ENCODE measurements around the gene FADS6. TPM values are rescaled to one million over a fixed set of nuclear protein-coding genes. Genes with fewer than 3 reads are reported as not detected.
"Not testable (repeated sequence)": the region's sequence is repeated elsewhere in the genome, so short reads cannot be mapped to it uniquely, and the experiment has no call there.

FADS6 gene
- total RNA-seq, 1 experiment from 2014 or later, result not detected

DNA sequence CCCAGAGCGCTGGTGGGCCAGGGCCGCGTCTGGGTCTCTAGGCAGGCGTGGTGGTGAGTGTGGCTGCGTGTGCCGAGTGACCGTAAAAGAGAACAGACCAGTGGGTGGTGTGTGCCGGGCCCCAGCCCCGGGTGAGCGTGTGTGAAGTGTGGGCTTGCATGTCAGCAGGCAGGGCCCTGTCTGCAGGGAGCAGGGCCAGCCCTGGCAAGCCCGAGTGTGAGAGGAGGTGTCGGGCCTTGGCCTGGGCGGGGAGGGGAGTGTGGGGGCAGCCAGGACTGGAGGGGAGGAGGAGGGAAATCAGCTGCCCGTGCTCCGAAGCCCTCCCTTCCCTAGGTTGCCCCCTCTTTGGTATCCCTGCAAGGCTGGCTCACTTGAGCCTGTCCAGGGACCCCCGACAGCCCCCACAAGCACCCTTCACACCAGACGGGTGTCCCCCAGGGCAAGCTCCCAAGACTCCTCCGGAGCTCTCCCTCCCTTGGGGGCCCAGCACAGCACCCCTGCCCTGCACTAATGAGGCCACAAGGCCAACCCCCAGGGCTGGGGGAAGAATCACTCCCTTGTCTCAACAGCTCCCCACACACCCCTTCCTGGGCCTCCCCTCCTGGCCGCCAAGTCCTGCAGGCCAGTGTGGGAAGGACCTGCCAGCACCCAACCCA is 27.7 kb upstream of the FADS6 start:
- DNase-seq (ENCODE audit: low read depth), result no peak

DNA sequence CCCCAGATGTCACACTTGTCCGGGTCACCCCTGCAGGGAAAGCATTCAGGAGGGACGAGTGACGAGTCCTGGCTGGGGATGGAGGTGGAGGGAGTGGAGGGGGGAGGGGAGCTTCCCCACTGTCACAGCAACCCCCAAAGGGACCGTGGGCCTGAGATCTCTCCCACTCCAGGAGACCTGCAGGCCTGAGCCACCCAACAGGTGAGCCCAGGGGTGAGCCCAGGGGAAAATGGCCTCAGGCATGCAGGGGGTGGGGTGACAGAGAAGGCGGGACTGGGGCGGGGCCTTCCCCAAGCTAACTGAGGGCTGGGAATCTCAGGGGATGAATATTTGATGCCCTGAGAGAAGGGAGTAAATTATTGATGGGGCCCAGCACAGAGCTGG is 27.2 kb upstream of the FADS6 start:
- DNase-seq (ENCODE audit: low read depth), result no peak

DNA sequence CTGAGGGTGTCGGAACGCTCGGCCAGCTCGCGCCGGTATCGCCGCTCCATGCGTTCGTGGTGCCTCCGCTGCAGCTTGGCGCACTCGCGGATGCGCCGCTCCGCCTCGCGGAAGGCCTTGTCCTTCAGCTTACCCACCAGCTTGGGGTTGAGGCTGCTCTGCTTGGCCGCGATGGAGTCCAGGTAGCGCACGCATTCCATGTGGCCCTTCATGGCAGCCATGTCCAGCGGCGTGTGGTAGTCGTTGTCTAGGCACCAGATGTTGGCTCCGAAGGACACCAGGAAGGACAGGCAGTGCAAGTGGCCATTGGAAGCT is 26.8 kb upstream of the FADS6 start:
- DNase-seq (ENCODE audit: low read depth), result no peak

DNA sequence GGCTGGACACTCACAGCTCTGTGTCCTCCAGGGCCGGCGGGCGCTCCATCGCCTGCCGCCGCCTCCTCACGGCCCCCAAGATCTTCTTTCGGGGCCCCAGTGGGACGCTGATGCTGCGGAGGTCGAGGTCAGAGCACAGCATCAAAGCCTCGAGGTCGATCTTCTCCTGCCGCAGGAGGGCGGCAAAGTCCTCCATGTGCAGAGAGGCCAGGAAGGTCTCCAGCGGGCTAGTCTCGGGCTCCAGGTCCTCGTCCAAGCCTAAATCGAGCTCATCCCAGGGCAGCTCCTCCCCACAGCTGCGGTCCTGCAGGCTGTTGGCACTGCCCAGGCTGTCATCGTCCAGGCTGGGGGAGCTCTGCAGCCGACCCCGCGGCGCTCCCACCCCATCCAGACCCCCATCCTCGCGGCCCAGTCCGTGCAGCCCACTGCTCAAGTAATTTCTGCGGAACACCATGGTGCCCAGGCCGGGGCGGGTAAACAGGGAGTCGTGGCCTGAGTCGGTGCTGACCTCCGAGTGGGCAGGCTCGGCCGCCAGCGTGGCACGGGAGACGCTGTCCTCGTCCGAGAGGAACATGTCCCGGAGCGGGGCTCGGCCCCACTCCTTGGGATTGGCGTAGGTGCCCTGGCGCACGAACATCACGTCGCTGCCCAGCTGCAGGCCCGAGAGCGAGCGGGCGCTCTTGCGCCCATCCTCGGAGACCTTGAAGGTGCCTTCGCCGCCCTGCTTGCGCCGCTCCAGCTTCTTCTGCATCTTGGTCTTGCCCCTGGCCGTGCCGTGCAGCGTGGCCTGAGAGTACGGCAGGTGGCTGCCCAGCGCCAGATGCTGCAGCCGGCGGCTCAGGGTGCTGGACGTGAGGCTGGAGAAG is 26.2 kb upstream of the FADS6 start:
- DNase-seq (ENCODE audit: low read depth), result no peak

DNA sequence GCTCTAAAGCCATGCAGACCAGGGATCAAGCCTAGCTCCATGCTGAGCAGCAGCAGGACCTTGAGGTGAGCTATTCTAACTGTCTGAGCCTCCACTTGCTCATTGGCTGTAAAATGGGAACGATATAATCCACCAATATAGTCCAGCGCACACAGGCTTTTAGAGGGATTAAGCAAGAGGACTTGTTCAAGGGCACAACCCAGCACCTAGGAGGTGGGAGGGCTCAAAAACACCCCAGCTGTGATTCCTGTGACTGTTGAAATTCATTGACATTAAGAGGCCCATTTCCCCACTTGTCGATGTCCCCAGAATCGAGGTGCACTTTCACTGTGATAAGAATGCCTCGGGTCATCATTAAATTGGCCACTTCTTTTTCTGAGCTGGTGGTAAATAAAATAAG is 25.5 kb upstream of the FADS6 start:
- DNase-seq (ENCODE audit: low read depth), result no peak

DNA sequence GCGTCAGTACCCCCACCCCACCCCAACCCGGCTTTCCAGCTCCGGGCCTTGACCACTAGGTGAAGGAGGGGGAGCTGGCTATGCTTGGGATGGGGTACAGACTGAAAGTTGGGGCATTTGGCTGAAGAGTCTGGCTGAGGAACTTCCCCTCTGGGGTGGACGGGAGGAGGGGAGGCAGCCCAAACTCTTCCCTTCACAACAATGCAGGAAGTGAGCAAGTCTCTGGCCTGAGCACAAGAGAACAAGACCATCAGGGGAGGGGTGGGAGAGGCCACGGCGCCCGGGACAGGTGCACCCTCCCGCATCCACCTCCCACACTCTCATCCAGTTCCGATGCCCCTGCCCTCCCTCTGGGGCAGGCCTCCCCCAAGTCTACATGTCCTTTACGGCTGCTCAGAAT is 24.0 kb upstream of the FADS6 start:
- DNase-seq (ENCODE audit: low read depth), result no peak

DNA sequence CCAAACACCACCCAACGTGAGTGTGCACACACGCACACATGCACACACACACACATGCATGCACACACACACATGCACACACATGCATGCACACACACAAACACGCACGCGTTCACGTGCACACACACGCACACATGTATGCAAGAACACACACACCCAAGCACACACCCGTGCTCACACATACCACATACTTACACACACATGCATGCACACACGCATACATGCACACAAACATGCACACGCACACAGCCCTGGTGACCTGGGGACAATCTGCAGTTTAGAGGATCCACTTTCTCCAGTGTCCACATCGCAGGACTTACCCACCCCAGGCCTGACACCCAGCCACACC is 23.4 kb upstream of the FADS6 start:
- DNase-seq (ENCODE audit: low read depth), result no peak

DNA sequence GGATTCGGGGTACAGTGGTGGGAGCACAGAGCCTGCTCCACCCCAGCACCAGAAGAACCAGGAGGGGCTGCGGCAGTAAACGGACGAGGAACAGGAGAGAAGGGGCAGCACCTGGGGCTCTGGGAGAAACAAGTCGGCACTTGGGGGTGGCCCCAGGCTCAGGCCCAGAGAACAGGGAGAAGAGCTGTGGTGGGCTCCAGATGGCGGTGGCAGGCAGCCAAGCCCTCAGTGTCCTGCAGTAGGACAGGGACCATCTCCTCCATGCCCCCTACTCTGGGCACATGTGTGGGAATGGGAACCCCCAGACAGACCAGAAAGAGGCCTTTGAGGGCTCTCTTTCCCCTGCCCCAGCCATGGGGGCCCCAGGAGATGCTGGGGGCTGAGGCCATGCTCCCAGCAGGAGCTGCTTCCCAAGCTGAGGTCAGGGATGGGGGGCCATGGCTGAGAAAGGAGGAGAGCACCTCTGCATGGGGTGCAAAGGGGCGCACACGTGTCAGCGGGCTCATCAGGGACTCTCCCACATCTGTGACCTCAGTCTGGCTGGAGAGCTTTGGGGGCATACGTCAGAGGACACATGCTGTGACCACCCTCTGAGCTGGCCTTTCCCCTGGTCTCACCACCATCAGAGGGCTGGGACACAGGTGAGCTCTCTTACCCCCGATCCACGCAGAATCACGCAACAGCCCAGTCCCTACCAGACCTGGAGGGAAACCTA is 22.9 kb upstream of the FADS6 start:
- no peak for DNase-seq (ENCODE audit: low read depth)

DNA sequence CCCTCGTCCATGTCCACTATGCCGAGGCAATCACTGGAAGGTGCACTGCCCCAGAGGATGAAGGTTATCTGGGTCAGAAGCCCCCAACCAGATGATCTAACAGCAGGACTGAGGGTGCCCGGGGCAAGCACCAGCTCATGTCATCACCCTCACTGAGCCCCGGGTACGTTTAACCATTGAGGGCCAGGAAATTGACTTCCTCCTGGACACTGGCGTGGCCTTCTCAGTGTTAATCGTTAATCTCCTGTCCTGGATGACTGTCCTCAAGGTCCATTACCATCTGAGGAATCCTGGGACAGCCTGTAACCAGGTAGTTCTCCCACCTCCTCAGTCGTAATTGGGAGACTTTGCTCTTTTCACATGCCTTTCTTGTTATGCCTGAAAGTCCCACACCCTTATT is 18.0 kb upstream of the FADS6 start:
- DNase-seq (ENCODE audit: low read depth), result not testable (repeated sequence)

DNA sequence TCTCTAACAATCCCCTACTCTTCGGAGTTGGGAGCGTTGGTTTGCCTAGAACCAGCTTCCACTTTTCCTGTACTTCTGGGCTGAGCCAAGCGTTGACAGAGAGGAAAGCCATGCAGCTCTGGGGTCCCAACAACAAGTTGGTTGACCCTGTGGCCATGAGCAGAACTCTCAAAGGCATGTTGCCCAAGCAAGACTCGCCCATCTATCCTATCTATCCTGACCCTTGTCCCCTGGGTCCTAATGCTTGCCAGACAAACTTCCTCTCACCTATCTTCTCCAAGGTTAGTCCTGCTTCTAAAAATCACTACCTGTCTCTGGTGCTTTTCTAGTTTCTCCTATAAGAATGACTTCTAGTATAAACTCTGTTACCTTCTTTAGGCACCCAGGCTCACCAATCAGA is 15.7 kb upstream of the FADS6 start:
- DNase-seq (ENCODE audit: low read depth), result not testable (repeated sequence)

DNA sequence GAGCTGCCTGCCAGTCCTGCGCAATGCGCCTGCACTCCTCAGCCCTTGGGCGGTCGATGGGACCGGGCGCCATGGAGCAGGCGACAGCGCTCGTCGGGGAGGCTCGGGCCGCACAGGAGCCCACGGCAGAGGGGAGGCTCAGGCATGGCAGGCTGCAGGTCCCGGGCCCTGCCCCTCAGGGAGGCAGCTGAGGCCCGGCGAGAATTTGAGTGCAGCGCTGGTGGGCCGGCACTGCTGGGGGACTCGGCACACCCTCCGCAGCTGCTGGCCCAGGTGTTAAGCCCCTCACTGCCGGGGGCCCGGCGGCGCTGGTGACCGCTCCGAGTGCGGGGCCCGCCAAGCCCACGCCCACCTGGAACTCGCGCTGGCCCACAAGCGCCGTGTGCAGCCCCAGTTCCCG is 13.6 kb upstream of the FADS6 start:
- DNase-seq (ENCODE audit: low read depth), result no peak

DNA sequence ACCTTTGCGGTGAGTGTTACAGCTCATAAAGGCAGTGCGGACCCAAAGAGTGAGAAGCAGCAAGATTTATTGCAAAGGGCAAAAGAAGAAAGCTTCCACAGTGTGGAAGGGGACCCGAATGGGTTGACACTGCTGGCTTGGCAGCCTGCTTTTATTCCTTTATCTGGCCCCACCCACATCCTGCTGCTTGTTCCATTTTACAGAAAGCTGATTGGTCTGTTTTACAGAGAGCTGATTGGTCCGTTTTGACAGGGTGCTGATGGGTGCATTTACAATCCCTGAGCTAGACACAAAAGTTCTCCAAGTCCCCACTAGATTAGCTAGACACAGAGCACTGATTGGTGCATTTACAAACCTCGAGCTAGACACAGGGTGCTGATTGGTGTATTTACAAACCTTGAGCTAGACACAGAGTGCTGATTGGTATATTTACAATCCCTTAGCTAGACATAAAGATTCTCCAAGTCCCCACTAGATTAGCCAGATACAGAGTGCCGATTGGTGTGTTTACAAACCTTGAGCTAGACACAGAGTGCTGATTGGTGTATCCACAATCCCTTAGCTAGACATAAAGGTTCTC is 12.9 kb upstream of the FADS6 start:
- not testable (repeated sequence) for DNase-seq (ENCODE audit: low read depth)

DNA sequence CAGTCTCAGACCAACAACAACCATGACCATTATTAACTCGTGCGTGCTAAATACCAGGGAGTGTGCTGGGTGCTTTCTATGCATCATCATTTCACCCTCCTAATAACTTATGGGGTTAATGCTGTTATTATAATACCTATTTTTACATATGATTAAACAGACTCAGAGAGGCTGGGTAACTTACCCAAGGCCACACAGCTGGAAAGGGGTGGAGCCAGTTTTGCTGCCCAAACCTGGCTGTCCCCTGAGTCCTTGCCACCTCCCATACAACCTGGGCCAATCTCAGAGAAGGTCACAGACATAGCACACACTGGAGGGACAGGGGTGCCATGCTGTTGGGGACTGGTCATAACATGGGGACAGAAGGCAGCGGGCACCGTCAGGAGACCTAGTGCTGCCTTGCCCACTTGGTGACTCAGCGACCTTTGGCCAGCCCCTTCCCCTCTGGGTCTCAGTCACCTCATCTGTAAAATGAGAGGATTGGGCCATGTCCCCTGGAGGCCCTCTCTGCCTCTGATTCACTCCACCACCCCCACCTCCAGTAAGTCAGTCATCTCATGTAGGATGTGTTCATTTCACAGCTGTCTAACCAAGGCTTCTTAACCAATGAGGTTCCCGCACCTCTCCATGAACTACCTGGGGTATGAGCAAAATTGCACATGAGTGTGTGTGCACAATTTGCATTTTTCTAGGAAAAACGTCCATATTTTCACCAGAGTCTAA is 11.4 kb upstream of the FADS6 start:
- DNase-seq (ENCODE audit: low read depth), result no peak

DNA sequence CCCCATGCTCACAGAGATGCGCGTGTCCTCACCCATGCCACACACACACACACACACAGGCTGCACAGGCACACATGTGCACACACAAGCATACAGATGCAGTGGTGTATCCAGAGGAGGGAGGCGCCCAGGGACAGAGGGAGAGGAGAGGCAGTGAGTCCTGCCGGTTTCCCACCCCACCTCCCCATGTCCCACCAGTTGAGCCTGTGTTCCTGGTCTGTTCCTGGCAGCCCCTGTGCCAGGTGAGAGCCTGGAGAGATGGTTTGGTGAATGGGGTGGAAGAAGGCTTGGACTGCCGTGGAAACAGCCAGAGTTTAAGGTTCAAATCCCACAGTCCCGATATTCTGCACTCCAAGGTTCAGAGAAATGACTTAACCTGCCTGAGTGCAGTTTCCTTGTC is 10.2 kb upstream of the FADS6 start:
- no peak for DNase-seq (ENCODE audit: low read depth)

DNA sequence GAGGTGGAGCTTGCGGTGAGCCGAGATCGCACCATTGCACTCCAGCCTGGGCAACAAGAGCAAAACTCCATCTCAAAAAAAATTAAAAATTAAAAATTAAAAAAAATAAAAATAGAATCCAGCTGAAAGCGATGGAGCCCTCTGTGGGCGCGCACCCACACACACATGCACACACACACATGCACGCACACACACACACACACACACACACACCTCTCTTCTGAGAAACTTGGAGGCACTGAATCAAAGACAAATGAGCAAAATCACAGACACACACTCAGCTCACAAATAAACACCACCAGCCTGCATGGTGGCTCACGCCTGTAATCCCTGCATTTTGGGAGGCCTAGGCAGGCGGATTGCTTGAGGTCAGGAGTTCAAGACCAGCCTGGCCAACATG is 9.6 kb upstream of the FADS6 start:
- no peak for DNase-seq (ENCODE audit: low read depth)

DNA sequence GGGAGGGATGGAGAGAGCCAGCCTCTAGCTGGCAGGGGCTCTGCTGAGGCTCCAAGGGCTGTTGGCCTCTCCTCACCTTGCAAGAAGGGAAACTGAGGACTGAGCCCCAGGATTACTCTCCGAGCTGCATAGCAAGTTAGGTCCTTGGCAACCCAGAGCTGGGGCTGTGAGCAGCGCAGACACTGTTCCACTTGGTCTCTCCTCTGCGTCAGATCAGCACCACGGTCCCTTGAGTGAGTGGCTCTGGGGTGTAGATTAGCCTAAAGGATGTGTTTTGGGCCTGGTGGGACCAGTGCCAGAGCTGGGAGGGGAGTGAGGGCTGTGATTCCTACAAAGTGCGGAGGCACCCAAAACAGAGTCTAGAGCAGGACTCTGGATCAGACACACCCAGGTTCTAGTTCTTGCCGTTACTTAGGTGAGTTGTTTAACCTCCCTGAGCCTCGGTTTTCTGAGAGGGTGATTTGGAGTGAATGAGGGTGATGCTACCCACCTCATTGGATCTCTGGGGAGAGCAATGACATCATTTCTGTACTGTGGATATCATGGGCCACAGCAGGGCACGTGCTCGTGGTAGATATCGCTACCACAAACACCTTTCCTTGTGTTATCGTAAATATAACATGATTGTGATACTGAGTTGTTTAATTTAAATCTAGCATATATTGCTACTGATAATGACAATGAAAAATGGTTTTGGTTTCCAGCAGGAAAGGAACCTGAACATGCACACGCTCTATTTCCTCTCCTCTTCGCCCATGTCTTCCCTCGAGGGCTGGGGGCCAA is 8.1 kb upstream of the FADS6 start:
- no peak for DNase-seq (ENCODE audit: low read depth)

DNA sequence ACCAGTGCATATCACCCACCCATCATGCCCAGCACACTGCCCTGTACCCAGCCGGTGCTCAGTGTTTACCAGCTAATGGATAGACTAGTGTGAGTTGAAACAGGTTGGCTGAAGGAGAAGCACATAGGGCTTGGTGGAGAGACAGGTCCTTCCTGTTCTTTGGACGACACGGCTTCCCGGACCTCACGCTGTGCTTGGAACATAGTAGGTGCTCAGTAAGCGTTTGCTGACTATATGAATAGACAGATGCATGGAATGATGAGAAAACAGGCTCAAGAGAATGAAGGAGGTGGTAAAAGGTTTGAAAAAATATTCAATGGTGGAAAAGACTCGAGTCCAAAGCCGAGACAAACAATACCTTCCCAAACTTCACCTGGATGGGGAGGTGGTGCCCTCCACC is 6.8 kb upstream of the FADS6 start:
- DNase-seq (ENCODE audit: low read depth), result no peak

DNA sequence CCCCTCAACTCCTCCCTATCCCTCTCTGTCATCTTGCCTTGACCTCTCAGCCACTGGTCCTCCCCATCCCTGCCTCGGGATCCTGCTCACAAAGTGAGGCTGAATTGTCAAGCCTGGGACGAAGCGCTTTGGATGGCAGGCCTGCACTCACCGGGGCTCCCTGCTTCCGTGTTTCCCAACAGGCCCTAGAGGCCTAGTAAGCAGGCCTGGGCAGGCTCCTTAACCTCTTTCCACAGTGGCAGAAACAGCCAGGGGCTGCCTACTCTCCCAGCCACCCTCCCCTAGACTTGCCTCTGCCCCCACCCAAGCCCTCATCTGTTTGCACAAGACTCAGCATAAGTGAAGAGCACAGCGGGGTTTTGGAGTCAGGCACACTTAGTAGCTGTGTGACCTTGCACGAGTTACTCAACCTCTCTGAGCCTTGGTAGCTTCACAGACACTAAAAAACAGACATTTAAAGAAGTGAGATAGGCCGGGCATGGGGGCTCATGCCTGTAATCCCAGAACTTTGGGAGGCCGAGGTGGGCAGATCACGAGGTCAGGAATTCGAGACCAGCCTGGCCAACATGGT is 5.0 kb upstream of the FADS6 start:
- no peak for DNase-seq (ENCODE audit: low read depth)

DNA sequence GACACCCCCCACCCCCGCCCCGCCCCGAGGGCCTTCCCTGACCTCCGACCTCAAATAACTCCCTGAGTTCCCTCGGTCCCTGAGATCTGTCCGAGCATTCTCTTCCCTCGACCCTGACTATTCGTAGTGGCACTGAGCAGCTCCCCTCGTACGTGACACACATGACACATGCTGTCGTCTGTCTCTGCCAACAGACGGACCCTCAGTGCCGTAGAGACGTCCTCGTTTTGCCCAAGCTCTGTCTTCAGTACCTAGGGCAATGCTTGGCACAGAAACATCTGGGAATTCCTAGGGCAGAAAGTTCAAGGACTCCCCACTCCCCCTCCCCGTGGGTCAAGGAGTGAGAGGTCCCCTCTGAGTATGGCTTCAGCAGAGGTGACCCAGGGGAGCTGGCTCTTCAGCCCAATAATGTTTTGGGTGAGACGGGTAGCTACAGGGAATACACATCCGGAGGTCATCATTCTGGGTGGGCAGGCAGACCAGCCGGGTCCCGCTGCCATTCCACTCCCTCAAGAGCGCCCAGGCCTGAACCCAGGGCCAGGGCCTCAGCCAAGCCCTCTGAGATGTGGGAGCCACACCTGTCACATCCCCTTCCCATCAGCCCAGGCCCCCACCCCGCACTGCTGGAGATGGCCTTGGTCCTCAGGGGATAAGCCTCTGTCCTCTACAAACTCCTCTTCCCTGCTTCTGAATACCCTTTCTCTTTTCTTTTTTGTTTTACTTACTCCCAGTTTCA is 671 bp upstream of the FADS6 start:
- no peak for DNase-seq (ENCODE audit: low read depth)
